GM21423 (cell line): ENCODE data around the gene ACVR2B.
"Not testable (repeated sequence)": the region's sequence is repeated elsewhere in the genome, so short reads cannot be mapped to it uniquely, and the experiment has no call there.

Source experiments
- ATAC-seq: cut with Tn5 transposase; IDR thresholded peaks from one replicate; pipeline ENCODE4 v1.9.1; 2021; ENCODE audit warnings: mild to moderate bottlenecking, moderate library complexity; ENCODE audit not compliant: unreplicated experiment

Gene ACVR2B

DNA sequence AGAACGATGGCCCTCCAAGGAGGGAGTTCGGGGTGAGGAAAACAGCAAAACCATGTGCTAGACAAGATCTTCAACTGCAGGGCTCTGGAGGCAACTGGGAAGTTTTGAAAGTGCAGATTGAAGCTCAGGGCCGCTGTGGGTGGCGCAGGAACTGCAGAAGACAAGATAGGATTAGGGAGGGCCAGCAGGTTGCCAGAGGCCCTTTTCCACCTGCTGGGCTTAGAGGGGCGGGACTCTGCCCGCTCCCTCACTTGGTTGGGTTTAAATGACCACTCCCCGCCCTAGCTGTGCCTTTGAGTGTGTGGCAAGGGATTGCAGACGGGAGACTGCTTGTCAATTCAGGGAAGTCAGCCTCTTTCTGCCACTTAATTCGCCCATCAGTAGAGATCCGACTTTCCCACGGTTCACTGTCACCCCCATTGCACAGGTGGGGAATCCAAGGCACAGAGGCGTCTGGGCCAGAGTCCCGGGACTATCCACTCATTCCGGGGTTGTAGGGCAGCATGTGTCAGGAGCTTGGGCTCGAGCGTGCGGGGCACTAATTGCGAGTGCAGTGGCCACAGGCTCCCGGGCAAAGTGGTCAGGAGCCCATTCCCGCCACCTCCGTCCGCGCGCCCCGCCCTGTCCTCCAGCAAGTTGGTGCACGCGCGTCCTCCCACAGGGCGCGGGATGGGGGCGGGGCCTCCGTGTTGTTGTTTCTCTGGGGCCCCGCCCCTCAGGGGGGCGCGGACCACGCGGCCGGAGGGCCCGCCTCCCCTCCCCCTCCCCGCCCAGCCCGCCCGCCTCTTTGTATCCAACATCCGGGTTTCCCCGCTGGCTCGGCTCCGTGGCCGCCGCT is at the start of gene ACVR2B:
ACVR2B (plus strand) TSS at position 816 of the 838 bp plus-strand sequence. CDS start 433 bp downstream, outside the sequence.
- peak; percentile 51 for ATAC-seq

DNA sequence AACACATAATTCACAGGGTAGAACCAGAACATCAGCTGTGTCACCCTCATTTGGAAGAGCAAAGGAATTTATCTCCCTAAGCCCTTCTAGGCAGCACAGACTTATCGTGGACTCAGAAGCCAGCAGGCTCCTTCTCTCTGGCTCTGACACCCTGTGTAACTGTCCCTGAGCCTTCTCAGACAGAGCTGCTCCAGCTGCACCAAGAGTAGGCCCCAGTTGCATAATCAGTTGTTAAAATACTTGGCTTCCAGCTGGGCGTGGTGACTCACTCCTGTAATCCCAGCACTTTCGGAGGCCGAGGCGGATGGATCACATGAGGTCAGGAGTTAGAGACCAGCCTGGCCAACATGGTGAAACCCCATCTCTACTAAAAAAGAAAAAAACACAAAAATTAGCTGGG is 49.4 kb upstream of the ACVR2B start:
- ATAC-seq: no peak

DNA sequence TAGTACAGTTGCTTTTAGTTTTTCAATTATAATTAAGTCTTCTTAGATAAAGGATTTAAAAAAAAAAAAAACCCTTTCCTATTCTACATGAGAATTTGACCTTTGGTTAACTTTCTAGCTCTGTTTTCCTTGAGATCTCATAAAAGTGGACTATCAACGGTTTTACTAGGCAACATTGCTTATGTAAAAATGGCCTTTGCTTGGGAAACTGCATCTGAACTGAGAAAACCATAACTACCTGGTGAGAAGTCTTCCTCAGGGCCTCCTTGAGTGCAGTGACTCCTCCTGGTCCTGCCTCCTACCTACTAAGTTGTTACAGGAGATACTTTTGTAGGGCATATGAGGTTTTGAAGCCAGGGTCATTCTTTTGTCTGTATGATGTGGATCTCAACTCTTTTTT is 42.1 kb upstream of the ACVR2B start:
- no peak for ATAC-seq

DNA sequence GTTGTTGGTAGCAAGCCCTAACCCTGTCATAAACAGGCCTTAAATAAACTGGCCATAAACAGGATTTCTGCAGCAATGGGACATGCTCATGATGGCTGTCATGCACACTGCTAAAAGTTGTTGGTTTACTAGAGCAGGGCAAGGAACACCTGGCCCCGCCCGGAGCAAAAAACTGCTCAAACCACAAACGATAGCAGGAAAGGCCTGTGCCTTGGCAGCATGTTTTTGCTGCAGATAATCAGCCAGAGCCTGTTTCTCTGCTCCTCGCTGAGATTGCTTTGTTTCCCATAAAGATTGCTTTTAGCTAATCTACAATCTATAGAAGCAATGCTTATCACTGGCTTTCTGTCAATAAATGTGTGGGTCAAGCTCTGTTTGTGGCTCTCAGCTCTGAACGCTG is 32.9 kb upstream of the ACVR2B start:
- not testable (repeated sequence) for ATAC-seq

GRCh38 chr3:38421679-38422336 is 31.9 kb upstream of the ACVR2B start:
- ATAC-seq: no peak

DNA sequence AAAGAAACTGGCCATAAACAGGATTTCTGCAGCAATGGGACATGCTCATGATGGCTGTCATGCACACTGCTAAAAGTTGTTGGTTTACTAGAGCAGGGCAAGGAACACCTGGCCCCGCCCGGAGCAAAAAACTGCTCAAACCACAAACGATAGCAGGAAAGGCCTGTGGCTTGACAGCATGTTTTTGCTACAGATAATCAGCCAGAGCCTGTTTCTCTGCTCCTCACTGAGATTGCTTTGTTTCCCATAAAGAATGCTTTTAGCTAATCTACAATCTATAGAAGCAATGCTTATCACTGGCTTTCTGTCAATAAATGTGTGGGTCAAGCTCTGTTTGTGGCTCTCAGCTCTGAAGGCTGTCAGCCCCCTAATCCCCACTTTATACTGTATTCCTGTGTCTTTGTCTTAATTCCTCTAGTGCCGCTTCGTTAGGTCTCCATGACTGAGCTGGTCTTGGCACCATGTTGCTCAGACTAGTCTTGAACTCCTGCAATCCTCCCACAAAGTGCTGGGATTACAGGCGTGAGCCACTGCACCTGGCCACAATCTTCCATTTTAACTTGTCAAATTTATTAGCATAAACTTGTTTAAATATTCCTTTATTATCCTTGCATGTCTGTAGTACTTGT is 26.8 kb upstream of the ACVR2B start:
- not testable (repeated sequence) for ATAC-seq

- not testable (repeated sequence) for ATAC-seq
Measured at GRCh38 chr3:38432871-38433658, 20.6 kb upstream of the ACVR2B start.

GRCh38 chr3:38433661-38434060 is 20.0 kb upstream of the ACVR2B start:
- ATAC-seq: not testable (repeated sequence)

GRCh38 chr3:38438436-38439069 is 15.1 kb upstream of the ACVR2B start:
- not testable (repeated sequence) for ATAC-seq

DNA sequence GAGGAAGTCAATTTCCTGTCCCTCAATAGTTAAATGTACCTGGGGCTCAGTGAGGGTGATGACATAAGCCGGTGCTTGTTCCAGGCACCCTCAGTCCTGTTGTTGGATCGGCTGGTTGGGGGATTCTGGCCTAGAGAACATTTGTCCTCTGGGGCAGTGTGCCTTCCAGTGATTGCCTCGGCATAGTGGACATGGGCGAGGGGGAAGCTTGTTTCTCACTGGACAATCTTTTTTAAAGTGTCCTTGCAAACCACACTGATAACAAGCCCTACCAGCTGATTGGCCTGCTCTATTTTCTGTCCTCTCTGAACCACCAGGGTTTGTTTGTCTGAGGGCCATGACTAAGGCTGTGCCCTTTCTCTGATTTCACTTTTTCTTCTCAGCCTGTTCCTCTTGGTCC is 10.5 kb upstream of the ACVR2B start:
- ATAC-seq: not testable (repeated sequence)

- ATAC-seq: no peak
Measured at GRCh38 chr3:38446085-38446686, 7.5 kb upstream of the ACVR2B start.

GRCh38 chr3:38446812-38447211 is 6.9 kb upstream of the ACVR2B start:
- ATAC-seq: no peak

GRCh38 chr3:38450853-38451252 is 2.8 kb upstream of the ACVR2B start:
- no peak for ATAC-seq

GRCh38 chr3:38453913-38454177 is 155 bp downstream of the ACVR2B start:
- ATAC-seq: no peak

DNA sequence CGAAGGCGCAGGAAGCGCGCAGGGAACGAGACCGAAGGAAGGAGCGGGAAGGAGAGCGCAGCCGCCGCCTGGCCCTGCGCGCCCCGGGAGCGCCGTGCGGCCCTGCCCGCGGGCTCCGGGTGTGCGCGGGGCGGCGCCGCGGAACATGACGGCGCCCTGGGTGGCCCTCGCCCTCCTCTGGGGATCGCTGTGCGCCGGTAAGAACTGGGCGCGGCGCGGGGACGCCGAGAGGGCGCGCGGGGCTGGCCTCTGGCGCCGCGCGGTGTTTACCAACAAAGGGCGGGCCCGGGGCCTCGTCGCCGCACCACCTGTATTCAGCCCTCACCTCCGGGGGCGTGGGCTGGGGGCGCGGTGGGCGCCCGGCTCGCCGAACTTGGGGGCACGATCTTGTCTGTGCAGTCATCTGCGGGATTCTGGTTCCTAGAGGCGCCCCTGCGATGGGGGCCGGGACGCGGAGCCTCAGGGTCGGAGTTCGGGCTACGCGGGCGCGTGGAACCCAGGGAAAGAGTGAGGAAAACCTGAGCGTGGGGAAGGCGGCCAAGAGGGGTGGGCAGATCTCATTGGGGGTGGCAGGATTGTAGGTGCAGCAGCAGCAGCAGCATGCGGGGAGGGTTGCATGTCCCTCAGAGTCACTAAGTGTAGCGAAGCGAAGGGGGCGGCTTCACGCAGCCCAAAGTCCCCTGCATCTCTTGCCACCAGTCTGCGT is 641 bp downstream of the ACVR2B start:
- peak; percentile 33 for ATAC-seq

GRCh38 chr3:38454884-38455638 is 1.4 kb downstream of the ACVR2B start:
- ATAC-seq: peak; percentile 21

DNA sequence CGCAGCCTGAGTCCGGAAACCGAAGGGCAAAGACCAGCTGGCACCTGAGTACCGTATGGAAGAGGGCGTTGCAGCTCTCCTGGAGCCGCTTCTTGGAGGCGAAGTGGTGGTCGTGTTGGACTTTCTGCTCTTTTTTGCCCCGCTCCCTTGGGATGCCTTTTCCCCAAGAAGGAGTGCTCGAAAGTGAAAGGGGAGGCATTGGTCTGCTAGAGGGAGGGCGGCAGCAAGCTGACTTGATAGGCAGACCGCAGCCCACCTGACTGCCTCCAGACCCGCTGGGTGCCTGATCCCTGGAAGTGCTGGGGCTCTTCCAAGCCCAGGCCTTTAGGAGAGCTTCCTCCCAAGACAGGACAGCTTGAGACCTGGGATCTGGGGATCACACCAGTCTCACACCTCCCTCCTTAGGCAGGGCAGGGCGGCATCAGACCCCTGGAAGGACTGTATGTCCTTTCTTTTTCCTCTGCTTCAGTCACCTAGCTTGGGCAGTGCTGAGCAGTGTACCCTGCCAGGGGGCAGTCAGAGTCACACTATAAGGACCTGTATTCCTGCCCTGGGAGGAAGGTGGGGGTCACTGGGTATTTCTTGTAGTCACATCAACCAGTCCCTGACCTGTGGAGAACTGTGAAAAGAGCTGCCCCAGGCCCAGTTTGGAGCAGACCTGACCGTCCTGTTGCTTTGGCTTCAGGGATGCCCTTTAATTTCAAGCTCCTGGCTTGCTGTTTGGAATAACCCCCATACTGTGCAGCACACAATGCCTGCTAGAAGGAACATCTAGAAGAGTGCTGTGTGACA is 2.1 kb downstream of the ACVR2B start:
- ATAC-seq: peak; percentile 36
